GM23248 (cell line): Measurements from ENCODE around the gene CACNG1.

ENCODE experiments used
- EZH2 ChIP-seq: fragments of 200-600 bp; sonication (generic); IDR thresholded peaks from 2 replicates; pipeline ENCODE4 v1.6.1; 2018; ENCODE audit warnings: antibody characterized with exemption, mild to moderate bottlenecking; ENCODE audit not compliant: insufficient read depth, poor library complexity, severe bottlenecking
- EZH2phosphoT487 ChIP-seq: fragments of 200-600 bp; sonication (generic); IDR thresholded peaks from 2 replicates; pipeline ENCODE4 v1.6.1; 2018; ENCODE audit warnings: antibody characterized with exemption, moderate library complexity, mild to moderate bottlenecking, low read depth; ENCODE audit not compliant: insufficient read depth

DNA sequence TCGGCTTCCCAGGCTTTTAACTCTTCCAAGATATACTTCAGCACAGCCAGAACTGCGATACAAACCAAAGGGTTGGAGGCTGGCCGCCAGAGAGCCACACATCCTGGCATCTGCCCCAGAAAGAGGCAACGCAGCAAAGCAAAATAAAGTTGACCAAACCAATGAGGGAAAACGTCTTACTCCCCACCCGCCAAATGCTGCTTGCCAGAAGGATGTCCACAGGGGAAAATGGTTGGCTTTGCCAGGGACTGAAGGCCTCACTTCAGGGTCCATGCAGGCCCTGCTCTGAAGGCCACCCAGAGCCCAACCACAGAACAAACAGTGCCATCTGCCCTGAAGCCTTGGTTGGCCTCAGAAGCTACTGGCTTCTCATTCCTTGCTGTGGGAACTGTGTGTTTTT is 15.0 kb downstream of the CACNG1 start:
- TF ChIP-seq EZH2 (no peak), EZH2phosphoT487 (no peak)
